ENCODE measurements around the gene SYNGR1.

The SYNGR1 gene

DNA sequence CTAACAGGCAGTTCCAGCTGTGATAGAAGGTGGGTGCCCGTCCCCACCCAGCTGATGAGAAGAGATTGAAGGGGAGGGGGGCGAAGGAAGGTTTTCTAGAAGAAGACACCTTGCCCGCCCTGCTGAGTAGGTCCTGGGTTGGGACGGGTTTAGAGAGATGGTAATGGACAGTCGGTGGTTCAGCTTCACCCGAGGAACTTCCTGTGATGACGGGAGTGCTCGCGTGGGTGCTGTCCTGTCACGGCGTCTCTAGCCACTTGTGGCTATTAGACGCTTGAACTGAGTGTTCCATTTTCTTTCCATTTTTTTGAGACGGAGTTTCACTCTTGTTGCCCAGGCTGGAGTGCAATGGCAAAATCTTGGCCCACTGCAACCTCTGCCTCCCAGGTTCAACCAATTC lies 79.4 kb downstream of the SYNGR1 start:
- DNase-seq (ENCODE audit: low spot score) = no peak

- DNase-seq (ENCODE audit: low spot score) = no peak
Observed at GRCh38 chr22:39429916-39430575, 80.3 kb downstream of the SYNGR1 start.

DNA sequence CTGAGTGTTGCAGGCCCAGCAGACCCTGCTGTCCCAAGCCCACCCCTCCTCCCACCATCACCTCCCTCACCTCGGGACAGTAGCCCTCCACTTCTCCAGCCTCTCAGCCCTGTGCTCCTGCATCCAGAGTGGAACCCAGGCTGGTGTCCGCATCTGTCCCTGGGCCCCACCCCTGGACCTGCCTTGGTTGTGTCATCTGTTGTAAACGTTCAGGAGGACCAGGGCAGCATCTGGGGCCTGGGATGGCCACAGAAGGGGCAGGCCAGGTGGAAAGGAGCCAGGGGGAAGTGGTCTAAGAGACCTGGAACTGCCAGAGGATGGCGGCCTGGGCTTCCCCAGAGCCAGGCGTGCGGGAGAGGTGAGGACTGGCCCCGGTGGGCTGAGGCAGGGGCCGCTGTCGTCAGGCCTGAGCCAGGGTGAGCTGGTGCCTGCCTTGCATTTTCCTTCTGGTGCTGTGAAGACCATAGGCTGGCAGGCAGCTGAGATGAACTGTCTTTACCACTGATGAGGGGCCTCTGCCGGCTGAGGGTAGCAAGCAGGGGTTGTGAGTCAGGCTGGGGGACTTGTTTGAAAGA lies 80.9 kb downstream of the SYNGR1 start:
- DNase-seq (ENCODE audit: low spot score) = no peak

DNA sequence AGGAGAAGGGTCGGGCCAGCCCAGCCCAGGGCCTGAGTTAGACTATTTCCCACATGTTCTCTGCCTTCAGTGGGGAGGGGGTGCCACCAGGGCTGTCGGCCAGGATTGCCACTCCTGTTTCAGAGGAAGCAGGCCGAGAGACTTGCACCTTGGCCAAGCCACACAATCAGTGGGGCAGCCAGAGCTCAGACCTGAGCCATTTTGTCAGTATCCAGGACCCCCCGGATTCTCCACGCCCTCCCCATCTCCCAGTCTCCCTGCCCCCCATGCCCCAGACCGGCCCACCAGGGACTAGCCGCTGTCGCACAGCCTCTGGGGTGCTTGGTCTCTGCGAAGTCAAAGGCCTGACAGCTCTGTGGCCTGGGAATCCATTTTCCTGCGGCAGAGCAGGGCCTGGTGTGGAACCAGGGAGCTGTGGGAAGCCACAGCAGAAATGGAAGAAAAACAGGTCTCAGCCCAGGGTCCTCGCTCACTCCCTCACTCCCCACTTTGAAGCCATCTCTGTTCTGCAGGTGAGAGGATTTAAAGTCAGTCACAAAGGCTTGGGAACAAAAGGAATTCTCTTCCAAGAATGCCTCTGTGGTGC lies 81.5 kb downstream of the SYNGR1 start:
- DNase-seq (ENCODE audit: low spot score) = no peak

- no peak for DNase-seq (ENCODE audit: low spot score)
Observed at GRCh38 chr22:39431821-39432251, 82.0 kb downstream of the SYNGR1 start.

GRCh38 chr22:39432361-39432811 lies 82.6 kb downstream of the SYNGR1 start:
- no peak for DNase-seq (ENCODE audit: low spot score)

GRCh38 chr22:39433476-39434242 lies 83.9 kb downstream of the SYNGR1 start:
- DNase-seq (ENCODE audit: low spot score) = peak; percentile 85

DNA sequence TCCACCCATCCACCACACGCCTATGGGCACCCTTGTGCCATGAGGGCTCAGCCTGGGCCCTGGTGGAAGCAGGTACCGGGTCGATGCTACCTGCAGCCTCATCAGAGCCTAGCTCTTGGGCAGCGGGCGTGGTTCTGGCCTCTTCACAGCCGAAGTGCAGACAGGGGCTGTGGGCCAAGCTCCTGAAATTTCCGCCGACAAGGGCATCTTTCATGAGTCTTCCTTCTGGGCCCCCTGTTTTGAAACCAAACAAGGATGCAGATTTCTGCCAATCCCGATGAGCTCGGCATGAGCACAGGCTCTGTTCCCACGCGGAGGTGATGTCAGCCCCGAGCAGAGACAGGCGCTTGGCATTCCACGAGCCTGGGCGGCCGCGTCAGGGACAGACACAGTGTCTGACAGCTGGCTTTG lies 84.5 kb downstream of the SYNGR1 start:
- peak; percentile 90 for DNase-seq (ENCODE audit: low spot score)

GRCh38 chr22:39434721-39435120 lies 84.9 kb downstream of the SYNGR1 start:
- no peak for DNase-seq (ENCODE audit: low spot score)

Data from globus pallidus (tissue), 1 donor.